OCI-LY7 (cell line): ENCODE measurements around the gene CCDC141. TPM values are rescaled to one million over a fixed set of nuclear protein-coding genes. Genes with fewer than 3 reads are reported as not detected.

ENCODE experiments used
- BruUV-seq: library from RNA; stranded (reverse); fragments of 400-500 nt; replicated peaks from 2 replicates; lab custom pipeline; 2021; lab: Mats Ljungman, UMichigan
- CTCF ChIA-PET: fragments of 300-600 bp; sonication (Branson Sonifier 250); formaldehyde crosslinking; loops from one replicate; lab custom pipeline; 2022; ENCODE audit warnings: antibody characterized with exemption; ENCODE audit not compliant: unreplicated experiment; lab: Charles Lee
- POLR2A ChIA-PET: fragments of 300-600 bp; sonication (Branson Sonifier 250); formaldehyde crosslinking; loops from one replicate; lab custom pipeline; 2022; ENCODE audit warnings: antibody characterized with exemption; lab: Charles Lee
- DNase-seq: peaks from one replicate; pipeline ENCODE4 v3.0.0-alpha.2; 2015; ENCODE audit warnings: low spot score
- H2AFZ ChIP-seq: fragments of 200-600 bp; sonication (generic), shearing (Covaris generic); 2 replicates; pipeline ENCODE4 v1.6.1; 2014; ENCODE audit warnings: mild to moderate bottlenecking, antibody characterized with exemption, low read length, moderate library complexity
- H3K27ac ChIP-seq: fragments of 200-600 bp; sonication (generic); 2 replicates; pipeline ENCODE4 v1.5.1; 2014; ENCODE audit warnings: mixed run types, low read depth, mild to moderate bottlenecking, moderate library complexity, low read length, inconsistent platforms; ENCODE audit not compliant: poor library complexity, severe bottlenecking
- H3K36me3 ChIP-seq: fragments of 200-600 bp; sonication (generic); 2 replicates; pipeline ENCODE4 v1.6.1; 2014; ENCODE audit warnings: mild to moderate bottlenecking, antibody characterized with exemption, low read length, moderate library complexity, mixed read lengths; ENCODE audit not compliant: insufficient read depth
- H3K4me1 ChIP-seq: fragments of 200-600 bp; sonication (generic); 2 replicates; pipeline ENCODE4 v1.5.1; 2014; ENCODE audit warnings: mild to moderate bottlenecking, low read length; ENCODE audit not compliant: insufficient read depth, poor library complexity, severe bottlenecking
- H3K4me2 ChIP-seq: fragments of 200-600 bp; sonication (generic); 2 replicates; pipeline ENCODE4 v1.6.1; 2014; ENCODE audit warnings: mild to moderate bottlenecking, low read length
- H3K4me3 ChIP-seq: fragments of 200-600 bp; sonication (generic); 2 replicates; pipeline ENCODE4 v1.5.1; 2014; ENCODE audit warnings: mild to moderate bottlenecking, low read depth, low read length; ENCODE audit not compliant: poor library complexity, severe bottlenecking
- H3K79me2 ChIP-seq: fragments of 200-600 bp; sonication (generic); 2 replicates; pipeline ENCODE4 v1.6.1; 2016; ENCODE audit warnings: low read depth, mild to moderate bottlenecking, low read length, moderate library complexity, mixed read lengths; ENCODE audit not compliant: insufficient read depth
- H3K9me2 ChIP-seq: fragments of 200-600 bp; sonication (generic); 2 replicates; pipeline ENCODE4 v1.6.1; 2016; ENCODE audit warnings: mild to moderate bottlenecking, low read length, mixed read lengths; ENCODE audit not compliant: insufficient read depth
- H3K9me3 ChIP-seq: fragments of 200-600 bp; sonication (generic); 2 replicates; pipeline ENCODE4 v1.6.1; 2014; ENCODE audit warnings: mild to moderate bottlenecking, mixed run types, low read length, mixed read lengths
- H4K20me1 ChIP-seq: fragments of 200-600 bp; sonication (generic); 2 replicates; pipeline ENCODE4 v1.6.1; 2014; ENCODE audit warnings: mild to moderate bottlenecking, antibody characterized with exemption, low read length, moderate library complexity, mixed read lengths; ENCODE audit not compliant: insufficient read depth
- CTCF ChIP-seq: fragments of 200-600 bp; sonication (generic); conservative IDR thresholded peaks from 2 replicates; pipeline ENCODE4 v1.5.1; 2014; ENCODE audit warnings: mild to moderate bottlenecking, antibody characterized with exemption, low read length, moderate library complexity, mixed read lengths
- EZH2phosphoT487 ChIP-seq: fragments of 200-600 bp; sonication (generic); IDR thresholded peaks from 2 replicates; pipeline ENCODE4 v1.6.1; 2018; ENCODE audit warnings: low read depth, borderline replicate concordance, mild to moderate bottlenecking, mixed run types, antibody characterized with exemption, low read length, moderate library complexity, mixed read lengths
- intact Hi-C: fragments of 100-400 bp; cut with micrococcal nuclease; formaldehyde crosslinking; loops from one replicate; pipeline ENCODE4 v1.10.0; 2022; ENCODE audit not compliant: unreplicated experiment
- total RNA-seq, 2 experiments: library from RNA; depleted of rRNA in 1 of 2; stranded (reverse); fragments of >200 nt in 1 of 2; shearing (Covaris generic) in 1 of 2; gene quantifications; 2 replicates each; pipeline ENCODE4 v1.2.3, GENCODE V29; 2014 to 2022

The CCDC141 gene
- total RNA-seq, 2 experiments from 2014 or later: 0.32 TPM; not detected in 1

- no TSS peak for BruUV-seq
- Histone ChIP-seq H3K9me3 (no peaks in the 10 kb centered on the region), H2AFZ (no peak overlapping the region), H3K9me2 (no peaks in the 10 kb centered on the region), H3K79me2 (no peaks in the 10 kb centered on the region), H3K36me3 (no peaks in the 10 kb centered on the region), H3K4me1 (no peaks in the 10 kb centered on the region), H3K27ac (no peak overlapping the region), H3K4me3 (no peak overlapping the region), H3K4me2 (no peak overlapping the region), H4K20me1 (no peaks in the 10 kb centered on the region)
- no peak for DNase-seq
- intact Hi-C loops: no loop called here
- TF ChIP-seq CTCF (no peak), EZH2phosphoT487 (no peak)
- POLR2A ChIA-PET: no interaction called here
- CTCF ChIA-PET: no interaction called here
Measured at GRCh38 chr2:178844269-178844668, 205.7 kb downstream of the CCDC141 start.

- BruUV-seq: no TSS peak
- Histone ChIP-seq H3K79me2 (no peaks in the 10 kb centered on the region), H4K20me1 (no peaks in the 10 kb centered on the region), H3K4me1 (no peaks in the 10 kb centered on the region), H3K27ac (no peak overlapping the region), H3K9me3 (no peaks in the 10 kb centered on the region), H3K4me2 (no peak overlapping the region), H2AFZ (no peak overlapping the region), H3K9me2 (no peaks in the 10 kb centered on the region), H3K4me3 (no peak overlapping the region), H3K36me3 (no peaks in the 10 kb centered on the region)
- POLR2A ChIA-PET: interaction anchor here (1.1 kb wide), 1 partner anchor 12 kb away, joined by 3 read pairs; no protein-coding TSS in a partner anchor
- no peak for DNase-seq
- CTCF ChIA-PET: no interaction called here
- no peak for TF ChIP-seq EZH2phosphoT487
- TF ChIP-seq CTCF: no peak
- intact Hi-C loops: no loop called here
Measured at GRCh38 chr2:178843697-178844096, 206.2 kb downstream of the CCDC141 start.

DNA sequence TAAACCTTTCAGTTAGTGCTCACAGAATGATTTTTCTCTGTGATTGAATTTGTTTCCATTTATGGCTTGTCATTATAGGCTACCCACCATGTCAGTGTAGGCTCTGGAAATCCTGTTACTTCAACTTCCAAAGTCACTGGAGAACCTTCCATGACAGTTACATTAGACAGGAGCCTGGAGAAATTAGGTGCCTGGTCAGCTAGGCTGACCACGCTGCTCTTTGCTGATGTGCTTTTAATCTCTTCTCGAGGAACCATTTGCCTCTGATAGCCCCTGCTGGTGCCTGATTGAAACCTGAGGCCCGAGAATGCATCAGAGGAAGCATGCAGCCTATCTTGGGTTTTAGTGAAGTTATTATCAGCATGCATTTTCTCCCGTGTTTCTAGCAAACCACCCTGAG, 213.1 kb downstream of the CCDC141 start:
- Histone ChIP-seq H3K79me2 (no peaks in the 10 kb centered on the region), H3K36me3 (no peaks in the 10 kb centered on the region), H2AFZ (no peak overlapping the region), H3K9me2 (no peaks in the 10 kb centered on the region), H3K4me1 (no peaks in the 10 kb centered on the region), H3K27ac (no peak overlapping the region), H3K9me3 (no peaks in the 10 kb centered on the region), H3K4me2 (no peak overlapping the region), H4K20me1 (no peaks in the 10 kb centered on the region), H3K4me3 (no peak overlapping the region)
- ChIA-PET CTCF (no interaction called here), POLR2A (no interaction called here)
- no peak for DNase-seq
- TF ChIP-seq CTCF (no peak), EZH2phosphoT487 (no peak)
- intact Hi-C loops: no loop called here
- no TSS peak for BruUV-seq
